ENCODE data around the gene RBM20. TPM values are rescaled to one million over a fixed set of nuclear protein-coding genes. Genes with fewer than 3 reads are reported as not detected.
A peak's percentile ranks its signal among the peaks of the same experiment; 100 is the strongest.

RBM20 gene
- total and polyA plus RNA-seq, 2 of the 13 experiments (the other 11 are each of a cell fraction or from before 2014, with no cell fraction given) = 0.02 to 0.22 TPM

DNA sequence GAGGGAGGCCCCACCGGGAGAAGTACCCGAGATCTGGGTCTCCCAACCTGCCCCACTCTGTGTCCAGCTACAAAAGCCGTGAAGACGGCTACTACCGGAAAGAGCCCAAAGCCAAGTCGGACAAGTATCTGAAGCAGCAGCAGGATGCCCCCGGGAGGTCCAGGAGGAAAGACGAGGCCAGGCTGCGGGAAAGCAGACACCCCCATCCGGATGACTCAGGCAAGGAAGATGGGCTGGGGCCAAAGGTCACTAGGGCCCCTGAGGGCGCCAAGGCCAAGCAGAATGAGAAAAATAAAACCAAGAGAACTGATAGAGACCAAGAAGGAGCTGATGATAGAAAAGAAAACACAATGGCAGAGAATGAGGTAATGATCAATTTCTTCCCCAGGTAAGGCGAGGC, 168.4 kb downstream of the RBM20 start (continued):
- TF ChIP-seq NR2F1 (CRISPR knock-in tag; IDR thresholded peaks at IDR 0.05) = 0 out of 4 replicates have a peak, but pooled peaks of 1 of the 2 experiments have one; percentile 32
- no peak for TF ChIP-seq ZNF670 (CRISPR knock-in tag; IDR thresholded peaks at IDR 0.05; ENCODE audit: borderline replicate concordance)
- 0 out of 2 replicates have a peak, but pooled peaks have one; percentile 21 for TF ChIP-seq NR2F6 (IDR thresholded peaks at IDR 0.05)
- no peak for TF ChIP-seq NR2F6 (CRISPR knock-in tag; IDR thresholded peaks at IDR 0.05)
- TF ChIP-seq AHDC1 (CRISPR knock-in tag; IDR thresholded peaks at IDR 0.05; ENCODE audit: borderline replicate concordance) = no peak
- no peak for TF ChIP-seq NR0B2 (CRISPR knock-in tag; IDR thresholded peaks at IDR 0.05)
